Suprapubic skin (tissue), 4 donors: Measurements from ENCODE around the gene ERAL1. TPM values are rescaled to one million over a fixed set of nuclear protein-coding genes. Genes with fewer than 3 reads are reported as not detected.
"Not testable (repeated sequence)": the region's sequence is repeated elsewhere in the genome, so short reads cannot be mapped to it uniquely, and the experiment has no call there.

Source experiments
- DNase-seq, 2 donors: peaks; one replicate each; pipeline ENCODE4 v3.0.0-alpha.2; 2019; ENCODE audit warnings: low spot score in 2 of 2
- H3K27ac ChIP-seq: fragments of 200-600 bp; sonication (generic); one replicate; pipeline ENCODE4 v1.5.1; 2019
- H3K27me3 ChIP-seq: fragments of 200-600 bp; sonication (generic); one replicate; pipeline ENCODE4 v1.5.1; 2019
- H3K36me3 ChIP-seq: fragments of 200-600 bp; sonication (generic); one replicate; pipeline ENCODE4 v1.5.1; 2019
- H3K4me1 ChIP-seq: fragments of 200-600 bp; sonication (generic); one replicate; pipeline ENCODE4 v1.5.1; 2019
- H3K4me3 ChIP-seq: fragments of 200-600 bp; sonication (generic); one replicate; pipeline ENCODE4 v1.5.1; 2019; ENCODE audit warnings: mild to moderate bottlenecking
- H3K9me3 ChIP-seq: fragments of 200-600 bp; sonication (generic); one replicate; pipeline ENCODE4 v1.5.1; 2019
- CTCF ChIP-seq, 2 donors: fragments of 200-600 bp in 1 of 2; fragments of 450-650 bp in 1 of 2; sonication (generic) in 1 of 2; IDR thresholded peaks; one replicate each; pipeline ENCODE4 v1.5.1; 2016 to 2019; ENCODE audit warnings: antibody characterized with exemption in 2 of 2, mild to moderate bottlenecking in 1 of 2, moderate library complexity in 1 of 2
- EP300 ChIP-seq: sonication (generic); formaldehyde crosslinking; IDR thresholded peaks from one replicate; pipeline ENCODE4 v1.6.1; 2017; ENCODE audit warnings: antibody characterized with exemption
- POLR2A ChIP-seq, 2 donors: fragments of 450-650 bp; IDR thresholded peaks; one replicate each; pipeline ENCODE4 v1.6.1; 2017; ENCODE audit warnings: antibody characterized with exemption in 2 of 2, mild to moderate bottlenecking in 2 of 2, moderate library complexity in 2 of 2
- POLR2AphosphoS5 ChIP-seq, 3 donors: sonication (generic); formaldehyde crosslinking; IDR thresholded peaks; one replicate each; pipeline ENCODE4 v1.6.1; 2017; ENCODE audit warnings: antibody characterized with exemption in 3 of 3
- WGBS: methylation state at CpG from one replicate; pipeline ENCODE4 v1.1.5; 2018; 5-methylcytosine and 5-hydroxymethylcytosine counted together
- total RNA-seq, 4 donors: library from RNA; depleted of rRNA; stranded (reverse); fragments of >200 nt; gene quantifications; one replicate each; pipeline ENCODE4 v1.1.0, GENCODE V29; 2016

Gene ERAL1
- total RNA-seq, 4 donors from 2014 or later, result 42.2 to 61.4 (median 45.0) TPM

- H3K9me3 ChIP-seq, result no peaks in the 10 kb centered on the region
- no peaks in the 10 kb centered on the region for H3K27me3 ChIP-seq
- peak in 1 of 2 donors; percentile 40 for DNase-seq
- no peak overlapping the region for H3K27ac ChIP-seq
- TF ChIP-seq EP300, result no peak
- TF ChIP-seq POLR2A (IDR thresholded peaks at IDR 0.05), result no peak
- no peak for TF ChIP-seq POLR2AphosphoS5 (IDR thresholded peaks at IDR 0.05)
- TF ChIP-seq CTCF (IDR thresholded peaks at IDR 0.05), result no peak
- no peak overlapping the region for H3K4me3 ChIP-seq
- no peaks in the 10 kb centered on the region for H3K4me1 ChIP-seq
- no peaks in the 10 kb centered on the region for H3K36me3 ChIP-seq
- 90% methylated on average over 15 of the region's 15 CpGs for WGBS
These were observed 26.3 kb upstream of the ERAL1 start for GRCh38 chr17:28828294-28829040.

GRCh38 chr17:28834420-28834819 is 20.4 kb upstream of the ERAL1 start:
- no peaks in the 10 kb centered on the region for H3K9me3 ChIP-seq
- no peaks in the 10 kb centered on the region for H3K4me1 ChIP-seq
- TF ChIP-seq CTCF (IDR thresholded peaks at IDR 0.05) (no peak), EP300 (no peak), POLR2A (IDR thresholded peaks at IDR 0.05) (no peak), POLR2AphosphoS5 (IDR thresholded peaks at IDR 0.05) (no peak)
- no peak for DNase-seq
- H3K27ac ChIP-seq, result no peak overlapping the region
- H3K36me3 ChIP-seq, result no peaks in the 10 kb centered on the region
- no peaks in the 10 kb centered on the region for H3K27me3 ChIP-seq
- 100% methylated on average over 1 of the region's 1 CpG for WGBS
- no peak overlapping the region for H3K4me3 ChIP-seq

- H3K27ac ChIP-seq, H3K9me3 ChIP-seq, H3K36me3 ChIP-seq, H3K27me3 ChIP-seq, DNase-seq, H3K4me3 ChIP-seq: not testable (repeated sequence)
- 96% methylated on average over 10 of the region's 10 CpGs for WGBS
- peaks cover 13% of the 10 kb centered on the region for H3K4me1 ChIP-seq
These were observed 18.3 kb upstream of the ERAL1 start for GRCh38 chr17:28836541-28836940.

GRCh38 chr17:28839221-28839620 is 15.6 kb upstream of the ERAL1 start:
- DNase-seq, result no peak
- H3K36me3 ChIP-seq, result no peaks in the 10 kb centered on the region
- no peak overlapping the region for H3K4me3 ChIP-seq
- no peak overlapping the region for H3K27ac ChIP-seq
- WGBS, result 83% methylated on average over 2 of the region's 2 CpGs
- no peaks in the 10 kb centered on the region for H3K27me3 ChIP-seq
- TF ChIP-seq CTCF (IDR thresholded peaks at IDR 0.05) (no peak), EP300 (no peak), POLR2AphosphoS5 (IDR thresholded peaks at IDR 0.05) (no peak), POLR2A (IDR thresholded peaks at IDR 0.05) (no peak)
- peaks cover 25% of the 10 kb centered on the region for H3K4me1 ChIP-seq
- no peaks in the 10 kb centered on the region for H3K9me3 ChIP-seq

GRCh38 chr17:28841901-28842281 is 12.9 kb upstream of the ERAL1 start:
- Histone ChIP-seq H3K9me3 (no peaks in the 10 kb centered on the region), H3K4me1 (peaks cover 25% of the 10 kb centered on the region), H3K27me3 (no peaks in the 10 kb centered on the region), H3K4me3 (peak overlapping the region; percentile 78), H3K27ac (peak overlapping the region; percentile 83), H3K36me3 (no peaks in the 10 kb centered on the region)
- DNase-seq, result no peak
- TF ChIP-seq POLR2A (IDR thresholded peaks at IDR 0.05), result no peak
- no peak for TF ChIP-seq CTCF (IDR thresholded peaks at IDR 0.05)
- TF ChIP-seq EP300, result no peak
- TF ChIP-seq POLR2AphosphoS5 (IDR thresholded peaks at IDR 0.05), result no peak
- under 1% methylated on average over 6 of the region's 6 CpGs for WGBS
